HepG2 (cell line): ENCODE results near the gene PPP3R1. TPM values are rescaled to one million over a fixed set of nuclear protein-coding genes. Genes with fewer than 3 reads are reported as not detected.

Experiments
- ATAC-seq: fragments of 200-7000 bp; cut with Tn5 transposase; 3 replicates; pipeline ENCODE4 v1.9.1; 2020; ENCODE audit warnings: mild to moderate bottlenecking, moderate library complexity
- BruUV-seq: library from RNA; stranded (reverse); fragments of 400-500 nt; replicated peaks from 2 replicates; lab custom pipeline; 2021; lab: Mats Ljungman, UMichigan
- CTCF ChIA-PET: fragments of 300-600 bp; formaldehyde crosslinking; extraction: SDS; loops from one replicate; lab custom pipeline; 2021; ENCODE audit warnings: low total read pairs, inconsistent platforms, low intra/inter-chr PET ratio; lab: Yijun Ruan, JAX
- POLR2A ChIA-PET: fragments of 350-600 bp; sonication (Branson Sonifier 250); formaldehyde crosslinking; loops from one replicate; lab custom pipeline; 2020; ENCODE audit warnings: antibody characterized with exemption, inconsistent platforms; lab: Yijun Ruan, JAX
- DNase-seq: peaks from one replicate; pipeline ENCODE4 v3.0.0-alpha.2; 2015; ENCODE audit warnings: low spot score
- FAIRE-seq: peaks from 3 replicates; lab custom pipeline; 2011; peaks lifted over from hg19 to GRCh38; lab: Jason Lieb, UNC
- H2AFZ ChIP-seq: one replicate; pipeline ENCODE4 v1.6.1; 2011; ENCODE audit warnings: low read length, inconsistent platforms
- H3K27ac ChIP-seq: fragments of 300-600 bp; 3 replicates; pipeline ENCODE4 v1.8.0; 2011; ENCODE audit warnings: mixed run types, mild to moderate bottlenecking, mixed read lengths, low read length, inconsistent platforms; ENCODE audit not compliant: insufficient read depth; ENCODE audit errors: extremely low read length
- H3K27me3 ChIP-seq, 2 experiments: fragments of 200-600 bp in 1 of 2; 2 replicates in 1 of 2; 3 replicates in 1 of 2; pipeline versions ENCODE4 v1.6.0 to v1.8.0; 2011; ENCODE audit warnings: low read length in 2 of 2, mild to moderate bottlenecking in 2 of 2, moderate library complexity in 2 of 2, inconsistent platforms in 1 of 2; ENCODE audit not compliant: insufficient read depth in 2 of 2, control insufficient read depth in 1 of 2
- H3K36me3 ChIP-seq, 2 experiments: fragments of 200-600 bp in 1 of 2; replicated peaks in 1 of 2; 2 replicates in 1 of 2; 3 replicates in 1 of 2; pipeline versions ENCODE4 v1.5.1 to v1.8.0; 2011; ENCODE audit warnings: low read length in 2 of 2, inconsistent platforms in 1 of 2; ENCODE audit not compliant: insufficient read depth in 2 of 2, control insufficient read depth in 1 of 2
- H3K4me1 ChIP-seq: 2 replicates; pipeline ENCODE4 v1.5.1; 2012; ENCODE audit warnings: low read length, inconsistent platforms; ENCODE audit not compliant: insufficient read depth
- H3K4me2 ChIP-seq: 2 replicates; pipeline ENCODE4 v1.6.0; 2011; ENCODE audit warnings: low read depth, low read length, inconsistent platforms
- H3K4me3 ChIP-seq, 3 experiments: fragments of 200-600 bp in 1 of 3; sonication (generic), shearing (Covaris generic) in 1 of 3; replicated peaks in 1 of 3; 2 replicates each; pipeline ENCODE4 v1.5.1; 2011 to 2016; ENCODE audit warnings: low read length in 3 of 3, inconsistent platforms in 2 of 3, low read depth in 2 of 3, mild to moderate bottlenecking in 2 of 3, control low read depth in 1 of 3, mixed read lengths in 1 of 3; ENCODE audit not compliant: insufficient read depth in 1 of 3
- H3K79me2 ChIP-seq: one replicate; pipeline ENCODE4 v1.6.1; 2011; ENCODE audit warnings: low read length, inconsistent platforms; ENCODE audit not compliant: insufficient read depth
- H3K9ac ChIP-seq: 2 replicates; pipeline ENCODE4 v1.6.0; 2011; ENCODE audit warnings: mild to moderate bottlenecking, low read depth, low read length, inconsistent platforms; ENCODE audit not compliant: insufficient read depth
- H3K9me3 ChIP-seq: 2 replicates; pipeline ENCODE4 v1.5.1; 2012; ENCODE audit warnings: mild to moderate bottlenecking, low read length
- H4K20me1 ChIP-seq: 2 replicates; pipeline ENCODE4 v1.6.0; 2011; ENCODE audit warnings: inconsistent platforms, mild to moderate bottlenecking, low read length, moderate library complexity; ENCODE audit not compliant: insufficient read depth
- ARNT2 ChIP-seq: sonication (generic); formaldehyde crosslinking; IDR thresholded peaks from 2 replicates; pipeline ENCODE4 v1.8.0; 2022; ENCODE audit warnings: mild to moderate bottlenecking, low read depth, missing genetic modification reagents, moderate library complexity
- BCL3 ChIP-seq: sonication (generic); formaldehyde crosslinking; IDR thresholded peaks from 2 replicates; pipeline ENCODE4 v1.5.1; 2020; ENCODE audit warnings: mild to moderate bottlenecking, missing genetic modification reagents, moderate library complexity
- RBM22 ChIP-seq: fragments of 200-400 bp; formaldehyde crosslinking; optimal IDR thresholded peaks from 2 replicates; pipeline ENCODE3; 2017; ENCODE audit warnings: mild to moderate bottlenecking, low read length, moderate library complexity
- THYN1 ChIP-seq: sonication (generic); formaldehyde crosslinking; IDR thresholded peaks from 2 replicates; pipeline ENCODE4 v1.8.1; 2023; ENCODE audit warnings: low read depth, mild to moderate bottlenecking, moderate library complexity, missing genetic modification reagents, borderline replicate concordance
- ZMAT3 ChIP-seq: sonication (generic); formaldehyde crosslinking; conservative IDR thresholded peaks from 2 replicates; pipeline ENCODE4 v1.7.0; 2021; ENCODE audit warnings: missing genetic modification reagents
- ZNF121 ChIP-seq: sonication (generic); formaldehyde crosslinking; IDR thresholded peaks from 2 replicates; pipeline ENCODE4 v1.5.0; 2020; ENCODE audit warnings: mild to moderate bottlenecking, missing genetic modification reagents
- ZNF44 ChIP-seq: sonication (generic); formaldehyde crosslinking; IDR thresholded peaks from 2 replicates; pipeline ENCODE4 v1.5.1; 2020; ENCODE audit warnings: mild to moderate bottlenecking, missing genetic modification reagents
- ZNF557 ChIP-seq: sonication (generic); formaldehyde crosslinking; IDR thresholded peaks from 2 replicates; pipeline ENCODE4 v1.4.0; 2020; ENCODE audit warnings: missing genetic modification reagents
- ZNF775 ChIP-seq: sonication (generic); formaldehyde crosslinking; IDR thresholded peaks from 2 replicates; pipeline ENCODE4 v1.4.0; 2020; ENCODE audit warnings: missing genetic modification reagents, mild to moderate bottlenecking, moderate library complexity, borderline replicate concordance
- WGBS: methylation state at CpG from one replicate; pipeline ENCODE4 v1.1.6; 2017; ENCODE audit warnings: low lambda C conversion rate; 5-methylcytosine and 5-hydroxymethylcytosine counted together
- in situ Hi-C: cut with HindIII; loops from 2 replicates; pipeline ENCODE4 v1.10.0; 2017; ENCODE audit warnings: low pct_unique_long_range_greater_than_20kb; ENCODE audit not compliant: extremely low pct_ligation_motif_present
- intact Hi-C: fragments of 100-400 bp; cut with micrococcal nuclease; formaldehyde crosslinking; loops from one replicate; pipeline ENCODE4 v1.10.0; 2022; ENCODE audit not compliant: unreplicated experiment
- polyA plus RNA-seq, 8 experiments: library from polyadenylated mRNA; depleted of rRNA in 3 of 8; stranded (reverse) in 7 of 8; unstranded in 1 of 8; fragments of >200 nt; fragmentation: Illumina TruSeq in 4 of 8; extraction: Trizol in 4 of 8; gene quantifications; 2 replicates each; pipeline versions ENCODE4 v1.2.1 to v1.2.3, GENCODE V29; 2011 to 2016; ENCODE audit warnings: low read depth in 4 of 8, missing spikeins in 1 of 8, mixed read lengths in 1 of 8; ENCODE audit not compliant: insufficient read depth in 1 of 8
- total RNA-seq, 5 experiments: library from RNA; depleted of rRNA; stranded (reverse); fragments of >200 nt; fragmentation: Illumina TruSeq; extraction: Trizol; gene quantifications; 2 replicates each; pipeline ENCODE4 v1.2.3, GENCODE V29; 2016; ENCODE audit warnings: low read depth in 1 of 5
- TF ChIP-seq, protein P1 (sequence below): sonication (generic); formaldehyde crosslinking; IDR thresholded peaks from 2 replicates; pipeline ENCODE4 v1.4.0; 2020; ENCODE audit warnings: missing genetic modification reagents
- TF ChIP-seq, protein P2 (sequence below): sonication (generic); formaldehyde crosslinking; IDR thresholded peaks from 2 replicates; pipeline ENCODE4 v1.4.0; 2020; ENCODE audit warnings: missing genetic modification reagents

PPP3R1 gene
- total and polyA plus RNA-seq, 2 of the 13 experiments (the other 11 are each of a cell fraction or from before 2014, with no cell fraction given) = 11.6 to 25.7 TPM

- POLR2A ChIA-PET = no interaction called here
- 95% methylated on average over 4 of the region's 4 CpGs for WGBS
- H3K79me2 ChIP-seq = peaks cover 71% of the 10 kb centered on the region
These were observed 52.1 kb downstream of the PPP3R1 start for GRCh38 chr2:68200157-68200787.

GRCh38 chr2:68196120-68196716 lies 56.1 kb downstream of the PPP3R1 start:
- WGBS = 84% methylated on average over 4 of the region's 4 CpGs
- in situ Hi-C loops = no loop called here
- POLR2A ChIA-PET = interaction anchor here (1.4 kb wide), 1 partner anchor 56 kb away, joined by 3 read pairs; the partner anchor contains the start of gene PPP3R1
- no peak for ATAC-seq
- Histone ChIP-seq H3K4me1 (peaks cover 24% of the 10 kb centered on the region), H3K4me2 (no peak overlapping the region), H3K27me3 (no peaks in the 10 kb centered on the region), H4K20me1 (peaks cover 22% of the 10 kb centered on the region), H3K4me3 (no peak overlapping the region), H3K36me3 (no peaks in the 10 kb centered on the region), H3K9me3 (no peaks in the 10 kb centered on the region), H2AFZ (no peak overlapping the region), H3K79me2 (peaks cover 77% of the 10 kb centered on the region), H3K27ac (no peak overlapping the region), H3K9ac (no peak overlapping the region)
- no peak for FAIRE-seq
- BruUV-seq = no TSS peak
- peak; percentile 16 for DNase-seq
- CTCF ChIA-PET = interaction anchor here (1.3 to 1.5 kb wide), 3 partner anchors 29 to 87 kb away, joined by 6 to 9 read pairs (median 6); no protein-coding TSS in a partner anchor
- intact Hi-C loops = loop anchor here (2.0 to 10.0 kb wide), 3 partner anchors 39 to 89 kb away; partner anchors contain the start of gene PNO1
- TF ChIP-seq ZMAT3 (CRISPR knock-in tag) (no peak), THYN1 (CRISPR knock-in tag) (no peak), ZNF44 (no peak), ARNT2 (CRISPR knock-in tag) (no peak), ZNF775 (no peak)
- TF ChIP-seq, protein P1, sequence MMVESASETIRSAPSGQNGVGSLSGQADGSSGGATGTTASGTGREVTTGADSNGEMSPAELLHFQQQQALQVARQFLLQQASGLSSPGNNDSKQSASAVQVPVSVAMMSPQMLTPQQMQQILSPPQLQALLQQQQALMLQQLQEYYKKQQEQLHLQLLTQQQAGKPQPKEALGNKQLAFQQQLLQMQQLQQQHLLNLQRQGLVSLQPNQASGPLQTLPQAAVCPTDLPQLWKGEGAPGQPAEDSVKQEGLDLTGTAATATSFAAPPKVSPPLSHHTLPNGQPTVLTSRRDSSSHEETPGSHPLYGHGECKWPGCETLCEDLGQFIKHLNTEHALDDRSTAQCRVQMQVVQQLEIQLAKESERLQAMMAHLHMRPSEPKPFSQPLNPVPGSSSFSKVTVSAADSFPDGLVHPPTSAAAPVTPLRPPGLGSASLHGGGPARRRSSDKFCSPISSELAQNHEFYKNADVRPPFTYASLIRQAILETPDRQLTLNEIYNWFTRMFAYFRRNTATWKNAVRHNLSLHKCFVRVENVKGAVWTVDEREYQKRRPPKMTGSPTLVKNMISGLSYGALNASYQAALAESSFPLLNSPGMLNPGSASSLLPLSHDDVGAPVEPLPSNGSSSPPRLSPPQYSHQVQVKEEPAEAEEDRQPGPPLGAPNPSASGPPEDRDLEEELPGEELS (CRISPR knock-in tag) = no peak
- TF ChIP-seq, protein P2, sequence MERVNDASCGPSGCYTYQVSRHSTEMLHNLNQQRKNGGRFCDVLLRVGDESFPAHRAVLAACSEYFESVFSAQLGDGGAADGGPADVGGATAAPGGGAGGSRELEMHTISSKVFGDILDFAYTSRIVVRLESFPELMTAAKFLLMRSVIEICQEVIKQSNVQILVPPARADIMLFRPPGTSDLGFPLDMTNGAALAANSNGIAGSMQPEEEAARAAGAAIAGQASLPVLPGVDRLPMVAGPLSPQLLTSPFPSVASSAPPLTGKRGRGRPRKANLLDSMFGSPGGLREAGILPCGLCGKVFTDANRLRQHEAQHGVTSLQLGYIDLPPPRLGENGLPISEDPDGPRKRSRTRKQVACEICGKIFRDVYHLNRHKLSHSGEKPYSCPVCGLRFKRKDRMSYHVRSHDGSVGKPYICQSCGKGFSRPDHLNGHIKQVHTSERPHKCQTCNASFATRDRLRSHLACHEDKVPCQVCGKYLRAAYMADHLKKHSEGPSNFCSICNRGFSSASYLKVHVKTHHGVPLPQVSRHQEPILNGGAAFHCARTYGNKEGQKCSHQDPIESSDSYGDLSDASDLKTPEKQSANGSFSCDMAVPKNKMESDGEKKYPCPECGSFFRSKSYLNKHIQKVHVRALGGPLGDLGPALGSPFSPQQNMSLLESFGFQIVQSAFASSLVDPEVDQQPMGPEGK (CRISPR knock-in tag) = no peak

More at GRCh38 chr2:68200157-68200787, 52.1 kb downstream of the PPP3R1 start:
- no peak overlapping the region for H3K27ac ChIP-seq
- intact Hi-C loops (no loop called here), in situ Hi-C loops (no loop called here)
- H3K4me3 ChIP-seq = no peak overlapping the region
- CTCF ChIA-PET = no interaction called here
- no peak overlapping the region for H3K9ac ChIP-seq
- TSS peak; percentile 6 for BruUV-seq
- TF ChIP-seq BCL3 (CRISPR knock-in tag) (no peak), ZNF557 (CRISPR knock-in tag) (no peak), RBM22 (peak; percentile 64), ZNF121 (CRISPR knock-in tag) (no peak)
- H2AFZ ChIP-seq = no peak overlapping the region
- no peak overlapping the region for H3K4me2 ChIP-seq
- peaks cover 9% of the 10 kb centered on the region for H4K20me1 ChIP-seq
- ATAC-seq (no peak), FAIRE-seq (no peak), DNase-seq (no peak)
- H3K27me3 ChIP-seq = no peaks in the 10 kb centered on the region
- peaks cover 7% of the 10 kb centered on the region for H3K4me1 ChIP-seq
- H3K9me3 ChIP-seq = no peaks in the 10 kb centered on the region
- H3K36me3 ChIP-seq = peaks cover 0 to 3% of the 10 kb centered on the region in 2 experiments; a peak in 1 of 5 replicates
